HG03103 (cell line): ENCODE data around the gene CCDC138.

ENCODE experiments used
- ATAC-seq: cut with Tn5 transposase; IDR thresholded peaks from one replicate; pipeline ENCODE4 v1.9.1; 2021; ENCODE audit warnings: low read depth; ENCODE audit not compliant: unreplicated experiment

Gene CCDC138

GRCh38 chr2:108889907-108890306 lies 103.3 kb downstream of the CCDC138 start:
- ATAC-seq: no peak

GRCh38 chr2:108893277-108893676 lies 106.7 kb downstream of the CCDC138 start:
- no peak for ATAC-seq

GRCh38 chr2:108894766-108895165 lies 108.2 kb downstream of the CCDC138 start:
- no peak for ATAC-seq

GRCh38 chr2:108895188-108895587 lies 108.6 kb downstream of the CCDC138 start:
- ATAC-seq: no peak

GRCh38 chr2:108896741-108897140 lies 110.2 kb downstream of the CCDC138 start:
- no peak for ATAC-seq

GRCh38 chr2:108898315-108899082 lies 111.9 kb downstream of the CCDC138 start:
- no peak for ATAC-seq

- ATAC-seq: no peak
Observed at GRCh38 chr2:108904680-108905079, 118.1 kb downstream of the CCDC138 start.

GRCh38 chr2:108905176-108905575 lies 118.6 kb downstream of the CCDC138 start:
- no peak for ATAC-seq

GRCh38 chr2:108905906-108906305 lies 119.3 kb downstream of the CCDC138 start:
- ATAC-seq: no peak

- ATAC-seq: no peak
Observed at GRCh38 chr2:108906403-108907077, 120.0 kb downstream of the CCDC138 start.

- no peak for ATAC-seq
Observed at GRCh38 chr2:108907822-108908712, 121.5 kb downstream of the CCDC138 start.

- no peak for ATAC-seq
Observed at GRCh38 chr2:108908713-108909070, 122.1 kb downstream of the CCDC138 start.

- no peak for ATAC-seq
Observed at GRCh38 chr2:108909275-108909823, 122.8 kb downstream of the CCDC138 start.

GRCh38 chr2:108910011-108910431 lies 123.5 kb downstream of the CCDC138 start:
- no peak for ATAC-seq

- no peak for ATAC-seq
Observed at GRCh38 chr2:108910541-108911396, 124.2 kb downstream of the CCDC138 start.

GRCh38 chr2:108911401-108911800 lies 124.8 kb downstream of the CCDC138 start:
- ATAC-seq: no peak

GRCh38 chr2:108911807-108912628 lies 125.4 kb downstream of the CCDC138 start:
- no peak for ATAC-seq

GRCh38 chr2:108912629-108912902 lies 126.0 kb downstream of the CCDC138 start:
- no peak for ATAC-seq

- ATAC-seq: no peak
Observed at GRCh38 chr2:108916122-108916795, 129.7 kb downstream of the CCDC138 start.
